ENCODE results near the gene KLHDC8B.

The KLHDC8B gene

GRCh38 chr3:49161197-49161596 lies 10.2 kb upstream of the KLHDC8B start:
- DNase-seq, result no peak

GRCh38 chr3:49161808-49162530 lies 9.4 kb upstream of the KLHDC8B start:
- DNase-seq, result no peak

GRCh38 chr3:49162751-49163419 lies 8.5 kb upstream of the KLHDC8B start:
- DNase-seq, result no peak

GRCh38 chr3:49163609-49164008 lies 7.8 kb upstream of the KLHDC8B start:
- no peak for DNase-seq

- DNase-seq, result no peak
These were observed 6.2 kb upstream of the KLHDC8B start for GRCh38 chr3:49164983-49165720.

- no peak for DNase-seq
These were observed 5.3 kb upstream of the KLHDC8B start, which contains the start of gene CCDC71 for GRCh38 chr3:49165771-49166751. CCDC71 (minus strand) TSS chr3:49166331; CDS start chr3:49164208, 2,123 bp downstream.

- DNase-seq, result no peak
These were observed 4.4 kb upstream of the KLHDC8B start for GRCh38 chr3:49166752-49167556.

GRCh38 chr3:49170744-49171118 lies 667 bp upstream of the KLHDC8B start:
- no peak for DNase-seq

GRCh38 chr3:49171775-49172500 lies 540 bp downstream of the KLHDC8B start:
- DNase-seq, result no peak

GRCh38 chr3:49172551-49173041 lies 1.2 kb downstream of the KLHDC8B start:
- no peak for DNase-seq

- DNase-seq, result no peak
These were observed 1.9 kb downstream of the KLHDC8B start for GRCh38 chr3:49173116-49173791.

- no peak for DNase-seq
These were observed 2.4 kb downstream of the KLHDC8B start for GRCh38 chr3:49173792-49174170.

GRCh38 chr3:49174397-49174985 lies 3.1 kb downstream of the KLHDC8B start:
- no peak for DNase-seq

- DNase-seq, result no peak
These were observed 4.1 kb downstream of the KLHDC8B start for GRCh38 chr3:49175530-49175929.

GRCh38 chr3:49177073-49177472 lies 5.7 kb downstream of the KLHDC8B start:
- no peak for DNase-seq

- DNase-seq, result no peak
These were observed 8.7 kb downstream of the KLHDC8B start for GRCh38 chr3:49180116-49180515.

- no peak for DNase-seq
These were observed 10.0 kb downstream of the KLHDC8B start for GRCh38 chr3:49181351-49181750.

- no peak for DNase-seq
These were observed 11.3 kb downstream of the KLHDC8B start for GRCh38 chr3:49182682-49183081.

- no peak for DNase-seq
These were observed 12.5 kb downstream of the KLHDC8B start for GRCh38 chr3:49183873-49184272.

- no peak for DNase-seq
These were observed 20.3 kb downstream of the KLHDC8B start for GRCh38 chr3:49191741-49192140.

All from cortex of kidney (tissue), 1 donor.